HepG2 (cell line): ENCODE measurements around the gene NTM. TPM values are rescaled to one million over a fixed set of nuclear protein-coding genes. Genes with fewer than 3 reads are reported as not detected.

Experiments used
- ATAC-seq: fragments of 200-7000 bp; cut with Tn5 transposase; 3 replicates; pipeline ENCODE4 v1.9.1; 2020; ENCODE audit warnings: mild to moderate bottlenecking, moderate library complexity
- BruUV-seq: library from RNA; stranded (reverse); fragments of 400-500 nt; replicated peaks from 2 replicates; lab custom pipeline; 2021; lab: Mats Ljungman, UMichigan
- CTCF ChIA-PET: fragments of 300-600 bp; formaldehyde crosslinking; extraction: SDS; loops from one replicate; lab custom pipeline; 2021; ENCODE audit warnings: low total read pairs, inconsistent platforms, low intra/inter-chr PET ratio; lab: Yijun Ruan, JAX
- POLR2A ChIA-PET: fragments of 350-600 bp; sonication (Branson Sonifier 250); formaldehyde crosslinking; loops from one replicate; lab custom pipeline; 2020; ENCODE audit warnings: antibody characterized with exemption, inconsistent platforms; lab: Yijun Ruan, JAX
- DNase-seq: peaks from one replicate; pipeline ENCODE4 v3.0.0-alpha.2; 2015; ENCODE audit warnings: low spot score
- FAIRE-seq: peaks from 3 replicates; lab custom pipeline; 2011; peaks lifted over from hg19 to GRCh38; lab: Jason Lieb, UNC
- H2AFZ ChIP-seq: one replicate; pipeline ENCODE4 v1.6.1; 2011; ENCODE audit warnings: low read length, inconsistent platforms
- H3K27ac ChIP-seq: fragments of 300-600 bp; 3 replicates; pipeline ENCODE4 v1.8.0; 2011; ENCODE audit warnings: mixed run types, mild to moderate bottlenecking, mixed read lengths, low read length, inconsistent platforms; ENCODE audit not compliant: insufficient read depth; ENCODE audit errors: extremely low read length
- H3K27me3 ChIP-seq, 2 experiments: fragments of 200-600 bp in 1 of 2; 2 replicates in 1 of 2; 3 replicates in 1 of 2; pipeline versions ENCODE4 v1.6.0 to v1.8.0; 2011; ENCODE audit warnings: low read length in 2 of 2, mild to moderate bottlenecking in 2 of 2, moderate library complexity in 2 of 2, inconsistent platforms in 1 of 2; ENCODE audit not compliant: insufficient read depth in 2 of 2, control insufficient read depth in 1 of 2
- H3K36me3 ChIP-seq, 2 experiments: fragments of 200-600 bp in 1 of 2; replicated peaks in 1 of 2; 2 replicates in 1 of 2; 3 replicates in 1 of 2; pipeline versions ENCODE4 v1.5.1 to v1.8.0; 2011; ENCODE audit warnings: low read length in 2 of 2, inconsistent platforms in 1 of 2; ENCODE audit not compliant: insufficient read depth in 2 of 2, control insufficient read depth in 1 of 2
- H3K4me1 ChIP-seq: 2 replicates; pipeline ENCODE4 v1.5.1; 2012; ENCODE audit warnings: low read length, inconsistent platforms; ENCODE audit not compliant: insufficient read depth
- H3K4me2 ChIP-seq: 2 replicates; pipeline ENCODE4 v1.6.0; 2011; ENCODE audit warnings: low read depth, low read length, inconsistent platforms
- H3K4me3 ChIP-seq, 3 experiments: fragments of 200-600 bp in 1 of 3; sonication (generic), shearing (Covaris generic) in 1 of 3; replicated peaks in 1 of 3; 2 replicates each; pipeline ENCODE4 v1.5.1; 2011 to 2016; ENCODE audit warnings: low read length in 3 of 3, inconsistent platforms in 2 of 3, low read depth in 2 of 3, mild to moderate bottlenecking in 2 of 3, control low read depth in 1 of 3, mixed read lengths in 1 of 3; ENCODE audit not compliant: insufficient read depth in 1 of 3
- H3K79me2 ChIP-seq: one replicate; pipeline ENCODE4 v1.6.1; 2011; ENCODE audit warnings: low read length, inconsistent platforms; ENCODE audit not compliant: insufficient read depth
- H3K9ac ChIP-seq: 2 replicates; pipeline ENCODE4 v1.6.0; 2011; ENCODE audit warnings: mild to moderate bottlenecking, low read depth, low read length, inconsistent platforms; ENCODE audit not compliant: insufficient read depth
- H3K9me3 ChIP-seq: 2 replicates; pipeline ENCODE4 v1.5.1; 2012; ENCODE audit warnings: mild to moderate bottlenecking, low read length
- H4K20me1 ChIP-seq: 2 replicates; pipeline ENCODE4 v1.6.0; 2011; ENCODE audit warnings: inconsistent platforms, mild to moderate bottlenecking, low read length, moderate library complexity; ENCODE audit not compliant: insufficient read depth
- CAMTA2 ChIP-seq: sonication (generic); formaldehyde crosslinking; IDR thresholded peaks from 2 replicates; pipeline ENCODE4 v1.4.0; 2020; ENCODE audit warnings: mild to moderate bottlenecking, missing genetic modification reagents, borderline replicate concordance
- ELF3 ChIP-seq: IDR thresholded peaks from 2 replicates; pipeline ENCODE4 v1.6.1; 2016; ENCODE audit warnings: missing genetic modification reagents, missing compliant biosample characterization
- FOXC1 ChIP-seq: sonication (generic); formaldehyde crosslinking; IDR thresholded peaks from 2 replicates; pipeline ENCODE4 v1.8.0; 2022; ENCODE audit warnings: mild to moderate bottlenecking, missing genetic modification reagents, borderline replicate concordance
- HNRNPLL ChIP-seq: fragments of 200-400 bp; formaldehyde crosslinking; IDR thresholded peaks from 2 replicates; pipeline ENCODE4 v1.6.1; 2017; ENCODE audit warnings: mild to moderate bottlenecking, low read depth, low read length; ENCODE audit not compliant: poor library complexity, severe bottlenecking
- MLLT10 ChIP-seq: sonication (generic); formaldehyde crosslinking; IDR thresholded peaks from 2 replicates; pipeline ENCODE4 v1.4.0; 2020; ENCODE audit warnings: missing genetic modification reagents
- PITX1 ChIP-seq: sonication (generic); formaldehyde crosslinking; IDR thresholded peaks from 2 replicates; pipeline ENCODE4 v1.5.1; 2020; ENCODE audit warnings: mild to moderate bottlenecking, missing genetic modification reagents
- ZNF296 ChIP-seq: sonication (generic); formaldehyde crosslinking; conservative IDR thresholded peaks from 2 replicates; pipeline ENCODE4 v1.5.0; 2020; ENCODE audit warnings: mild to moderate bottlenecking, missing genetic modification reagents
- ZNF337 ChIP-seq: sonication (generic); formaldehyde crosslinking; IDR thresholded peaks from 2 replicates; pipeline ENCODE4 v1.5.1; 2020; ENCODE audit warnings: missing genetic modification reagents, low read depth, mild to moderate bottlenecking, borderline replicate concordance
- ZNF639 ChIP-seq: conservative IDR thresholded peaks from 2 replicates; pipeline ENCODE4 v1.6.1; 2018; ENCODE audit warnings: missing genetic modification reagents
- WGBS: methylation state at CpG from one replicate; pipeline ENCODE4 v1.1.6; 2017; ENCODE audit warnings: low lambda C conversion rate; 5-methylcytosine and 5-hydroxymethylcytosine counted together
- in situ Hi-C: cut with HindIII; loops from 2 replicates; pipeline ENCODE4 v1.10.0; 2017; ENCODE audit warnings: low pct_unique_long_range_greater_than_20kb; ENCODE audit not compliant: extremely low pct_ligation_motif_present
- intact Hi-C: fragments of 100-400 bp; cut with micrococcal nuclease; formaldehyde crosslinking; loops from one replicate; pipeline ENCODE4 v1.10.0; 2022; ENCODE audit not compliant: unreplicated experiment
- polyA plus RNA-seq, 8 experiments: library from polyadenylated mRNA; depleted of rRNA in 3 of 8; stranded (reverse) in 7 of 8; unstranded in 1 of 8; fragments of >200 nt; fragmentation: Illumina TruSeq in 4 of 8; extraction: Trizol in 4 of 8; gene quantifications; 2 replicates each; pipeline versions ENCODE4 v1.2.1 to v1.2.3, GENCODE V29; 2011 to 2016; ENCODE audit warnings: low read depth in 4 of 8, missing spikeins in 1 of 8, mixed read lengths in 1 of 8; ENCODE audit not compliant: insufficient read depth in 1 of 8
- total RNA-seq, 5 experiments: library from RNA; depleted of rRNA; stranded (reverse); fragments of >200 nt; fragmentation: Illumina TruSeq; extraction: Trizol; gene quantifications; 2 replicates each; pipeline ENCODE4 v1.2.3, GENCODE V29; 2016; ENCODE audit warnings: low read depth in 1 of 5

Gene NTM
- total and polyA plus RNA-seq, 2 of the 13 experiments (the other 11 are each of a cell fraction or from before 2014, with no cell fraction given), result not detected

GRCh38 chr11:131512228-131512627, 141.8 kb downstream of the NTM start:
- no TSS peak for BruUV-seq
- Histone ChIP-seq H3K79me2 (no peaks in the 10 kb centered on the region), H3K4me1 (no peaks in the 10 kb centered on the region), H4K20me1 (no peaks in the 10 kb centered on the region), H3K9me3 (no peaks in the 10 kb centered on the region), H3K9ac (no peak overlapping the region), H3K36me3 (no peaks in the 10 kb centered on the region), H3K4me2 (no peak overlapping the region), H3K4me3 (no peak overlapping the region), H3K27me3 (peaks cover 0 to 7% of the 10 kb centered on the region in 2 experiments; a peak in 1 of 5 replicates), H2AFZ (no peak overlapping the region), H3K27ac (no peak overlapping the region)
- intact Hi-C loops, result no loop called here
- 33% methylated on average over 3 of the region's 3 CpGs for WGBS
- TF ChIP-seq FOXC1 (CRISPR knock-in tag), result no peak
- no peak for TF ChIP-seq HNRNPLL
- TF ChIP-seq PITX1 (CRISPR knock-in tag), result no peak
- no peak for TF ChIP-seq ZNF639
- no peak for TF ChIP-seq ZNF337 (CRISPR knock-in tag)
- no peak for TF ChIP-seq ELF3 (CRISPR knock-in tag)
- TF ChIP-seq ZNF296, result no peak
- TF ChIP-seq CAMTA2 (CRISPR knock-in tag), result no peak
- TF ChIP-seq MLLT10, result no peak
- POLR2A ChIA-PET, result no interaction called here
- DNase-seq (no peak), FAIRE-seq (no peak), ATAC-seq (no peak)
- CTCF ChIA-PET, result interaction anchor here (1.5 kb wide), 1 partner anchor 448 kb away, joined by 9 read pairs; no protein-coding TSS in a partner anchor
- in situ Hi-C loops, result loop anchor here (5.0 kb wide), 1 partner anchor 450 kb away; no protein-coding TSS in a partner anchor
